ENCODE results near the gene FAM25G. TPM values are rescaled to one million over a fixed set of nuclear protein-coding genes. Genes with fewer than 3 reads are reported as not detected.
"Not testable (repeated sequence)": the region's sequence is repeated elsewhere in the genome, so short reads cannot be mapped to it uniquely, and the experiment has no call there.

The FAM25G gene
- total RNA-seq, 2 donors from 2014 or later = not detected

- not testable (repeated sequence) for H3K36me3 Mint-ChIP-seq; H3K27ac Mint-ChIP-seq; DNase-seq (ENCODE audit: low spot score in 2 of 2); ATAC-seq; H3K9me3 Mint-ChIP-seq
These were observed 19.4 kb downstream of the FAM25G start for GRCh38 chr10:47472072-47472471.

GRCh38 chr10:47468731-47469528 lies 22.6 kb downstream of the FAM25G start:
- H3K36me3 Mint-ChIP-seq, H3K9me3 Mint-ChIP-seq, ATAC-seq, H3K27ac Mint-ChIP-seq: not testable (repeated sequence)
- peak in 1 of 2 donors; percentile 28 for DNase-seq (ENCODE audit: low spot score in 2 of 2)

GRCh38 chr10:47467957-47468356 lies 23.5 kb downstream of the FAM25G start:
- DNase-seq (ENCODE audit: low spot score in 2 of 2); H3K9me3 Mint-ChIP-seq; ATAC-seq; H3K36me3 Mint-ChIP-seq; H3K27ac Mint-ChIP-seq: not testable (repeated sequence)

DNA sequence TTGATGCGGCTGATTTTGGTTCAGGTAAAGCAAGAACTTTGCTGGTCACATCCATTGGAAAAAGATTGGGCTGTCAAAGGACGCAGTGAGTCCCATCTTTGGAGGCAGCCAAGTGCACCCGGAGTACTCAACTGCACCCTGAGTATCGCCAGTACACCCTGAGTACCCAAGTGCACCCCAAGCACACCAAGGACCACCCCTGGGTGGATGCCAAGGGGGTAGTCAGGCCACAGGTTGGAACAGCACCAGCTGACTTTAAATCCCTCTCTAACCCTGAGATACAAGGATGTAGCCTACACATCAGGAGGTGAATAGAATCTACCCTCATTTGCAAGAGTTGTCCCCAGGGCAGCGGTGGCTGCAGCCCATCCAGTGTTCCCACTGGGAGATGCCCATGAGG lies 24.0 kb downstream of the FAM25G start:
- not testable (repeated sequence) for H3K9me3 Mint-ChIP-seq, ATAC-seq, H3K36me3 Mint-ChIP-seq, H3K27ac Mint-ChIP-seq
- DNase-seq (ENCODE audit: low spot score in 2 of 2) = peak in 1 of 2 donors; percentile 47

GRCh38 chr10:47465216-47465917 lies 26.1 kb downstream of the FAM25G start:
- ATAC-seq; H3K36me3 Mint-ChIP-seq; H3K9me3 Mint-ChIP-seq; DNase-seq (ENCODE audit: low spot score in 2 of 2); H3K27ac Mint-ChIP-seq: not testable (repeated sequence)

DNA sequence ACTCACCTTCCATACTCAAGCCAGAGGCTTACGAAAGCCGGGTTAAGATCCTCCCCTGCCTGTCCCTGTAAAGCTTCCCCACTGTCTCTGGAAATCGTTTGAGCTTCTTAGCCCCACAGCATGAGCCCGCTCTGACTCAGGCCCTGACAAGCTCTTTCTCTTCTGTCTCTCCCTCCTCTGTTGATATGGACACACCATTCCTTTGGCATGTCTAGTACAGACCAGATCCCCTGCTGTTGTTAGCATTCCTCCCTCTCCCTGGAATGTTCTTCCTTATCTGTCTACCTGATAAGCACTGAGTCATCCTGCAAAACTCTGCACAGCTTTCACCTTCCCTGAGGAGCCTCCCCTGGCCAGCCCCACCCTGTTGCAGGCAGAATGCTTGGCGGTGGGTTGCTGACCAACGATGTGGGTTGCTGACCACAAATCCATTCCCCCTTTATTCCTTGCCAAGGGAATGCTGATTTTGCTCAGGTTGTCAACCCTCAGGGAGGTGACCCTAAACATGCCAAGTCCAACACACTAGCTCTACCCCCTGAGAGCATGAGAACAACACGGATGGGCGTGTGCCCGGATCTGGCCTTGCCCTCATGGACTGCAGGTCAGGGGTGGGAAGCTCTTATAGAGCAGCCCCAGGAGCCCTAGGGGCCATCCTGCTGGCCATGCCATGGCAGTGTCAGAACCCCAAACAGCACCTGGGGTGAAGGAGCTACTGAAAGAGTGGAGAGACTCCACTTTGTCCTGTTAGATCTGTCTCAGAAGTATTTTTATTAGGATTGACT lies 28.7 kb downstream of the FAM25G start:
- not testable (repeated sequence) for H3K9me3 Mint-ChIP-seq; H3K36me3 Mint-ChIP-seq; DNase-seq (ENCODE audit: low spot score in 2 of 2); ATAC-seq; H3K27ac Mint-ChIP-seq

DNA sequence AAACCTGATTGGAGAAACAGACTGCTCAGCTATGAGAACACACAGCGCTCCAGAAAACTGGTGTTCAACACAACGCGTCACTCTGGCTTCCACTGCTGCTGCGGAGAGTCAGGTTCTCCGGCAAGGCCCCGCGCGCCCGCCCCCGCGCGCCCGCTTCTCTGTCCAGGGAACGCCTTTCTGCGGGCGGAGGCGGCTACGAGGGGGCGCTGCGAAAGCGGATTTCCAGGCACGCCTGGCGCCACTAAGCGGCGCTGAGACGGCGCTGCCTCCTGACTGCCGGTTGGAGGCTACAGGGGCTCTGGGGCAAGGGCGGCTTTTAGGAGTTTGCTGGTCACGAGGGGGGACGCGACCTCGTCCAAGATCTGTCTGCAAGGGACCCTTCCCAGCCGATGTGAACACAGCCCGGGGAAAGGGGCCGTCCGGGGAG lies 30.2 kb downstream of the FAM25G start:
- not testable (repeated sequence) for H3K36me3 Mint-ChIP-seq; H3K9me3 Mint-ChIP-seq; H3K27ac Mint-ChIP-seq; DNase-seq (ENCODE audit: low spot score in 2 of 2)
- peak; percentile 83 to 84 for ATAC-seq

GRCh38 chr10:47458466-47459154 lies 32.9 kb downstream of the FAM25G start:
- peak in 1 of 2 donors; percentile 2 for DNase-seq (ENCODE audit: low spot score in 2 of 2)
- Mint-ChIP-seq H3K36me3 (no peaks in the 10 kb centered on the region), H3K9me3 (no peaks in the 10 kb centered on the region), H3K27ac (no peak overlapping the region)
- no peak for ATAC-seq

GRCh38 chr10:47457826-47458225 lies 33.7 kb downstream of the FAM25G start:
- H3K27ac Mint-ChIP-seq = no peak overlapping the region
- no peaks in the 10 kb centered on the region for H3K9me3 Mint-ChIP-seq
- ATAC-seq (no peak), DNase-seq (ENCODE audit: low spot score in 2 of 2) (no peak)
- no peaks in the 10 kb centered on the region for H3K36me3 Mint-ChIP-seq

- DNase-seq (ENCODE audit: low spot score in 2 of 2) (peak in 1 of 2 donors; percentile 21), ATAC-seq (no peak)
- Mint-ChIP-seq H3K36me3 (no peaks in the 10 kb centered on the region), H3K9me3 (no peaks in the 10 kb centered on the region), H3K27ac (no peak overlapping the region)
These were observed 34.0 kb downstream of the FAM25G start for GRCh38 chr10:47457528-47457820.

DNA sequence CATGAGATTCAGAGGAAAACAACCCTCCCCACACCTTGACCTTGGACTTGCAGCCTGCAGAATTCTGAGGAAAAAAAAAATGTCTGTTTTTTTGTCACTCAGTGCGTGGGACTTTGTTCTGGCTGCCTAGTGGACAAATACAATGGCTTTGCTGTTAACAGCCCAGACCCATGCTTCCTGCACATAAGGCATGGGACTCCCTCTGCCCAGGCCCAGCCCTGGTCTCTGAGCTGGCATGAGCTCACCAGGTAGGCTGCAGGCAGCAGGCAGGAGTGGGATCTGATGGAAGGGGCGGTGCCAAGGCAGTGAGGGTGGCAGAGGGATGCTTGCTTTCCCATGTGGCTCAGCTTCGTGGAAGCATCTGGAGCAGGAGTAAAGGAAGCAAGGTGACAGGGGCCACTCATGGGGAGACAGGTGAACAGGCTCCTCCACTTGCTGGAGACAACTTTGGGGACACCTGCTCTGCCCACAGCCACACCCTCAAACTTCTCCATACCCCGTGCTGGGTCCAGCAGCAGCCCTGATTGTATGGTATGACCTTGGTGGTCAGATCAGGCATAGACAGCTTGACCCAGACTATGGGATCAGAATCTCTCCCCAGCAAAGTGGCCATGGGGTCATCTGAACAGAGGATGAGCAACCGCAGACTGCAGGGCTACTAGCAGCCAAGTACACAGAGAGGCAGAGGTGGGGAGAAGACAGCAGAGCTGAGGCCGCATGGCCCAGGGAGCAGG lies 34.5 kb downstream of the FAM25G start:
- ATAC-seq (no peak), DNase-seq (ENCODE audit: low spot score in 2 of 2) (peak in 1 of 2 donors; percentile 33)
- no peaks in the 10 kb centered on the region for H3K36me3 Mint-ChIP-seq
- H3K9me3 Mint-ChIP-seq = no peaks in the 10 kb centered on the region
- H3K27ac Mint-ChIP-seq = no peak overlapping the region

GRCh38 chr10:47456079-47456785 lies 35.3 kb downstream of the FAM25G start:
- DNase-seq (ENCODE audit: low spot score in 2 of 2) = no peak
- ATAC-seq = no peak
- no peaks in the 10 kb centered on the region for H3K36me3 Mint-ChIP-seq
- H3K27ac Mint-ChIP-seq = no peak overlapping the region
- no peaks in the 10 kb centered on the region for H3K9me3 Mint-ChIP-seq

GRCh38 chr10:47455350-47456078 lies 36.0 kb downstream of the FAM25G start:
- DNase-seq (ENCODE audit: low spot score in 2 of 2); H3K9me3 Mint-ChIP-seq; ATAC-seq; H3K27ac Mint-ChIP-seq; H3K36me3 Mint-ChIP-seq: not testable (repeated sequence)

GRCh38 chr10:47454780-47455058 lies 36.8 kb downstream of the FAM25G start:
- Mint-ChIP-seq H3K9me3 (no peaks in the 10 kb centered on the region), H3K27ac (peak overlapping the region in 1 of 2 donors; percentile 44), H3K36me3 (no peaks in the 10 kb centered on the region)
- ATAC-seq = no peak
- no peak for DNase-seq (ENCODE audit: low spot score in 2 of 2)
